IMR-90 (cell line): ENCODE data around the gene TAC4. TPM values are rescaled to one million over a fixed set of nuclear protein-coding genes. Genes with fewer than 3 reads are reported as not detected.

Experiments used
- ATAC-seq: fragments of 200-7000 bp; cut with Tn5 transposase; 2 replicates; pipeline ENCODE4 v1.9.1; 2020; ENCODE audit warnings: low read depth, mild to moderate bottlenecking, moderate library complexity
- BruUV-seq: library from RNA; stranded (reverse); fragments of 400-500 nt; replicated peaks from 2 replicates; lab custom pipeline; 2021; lab: Mats Ljungman, UMichigan
- CTCF ChIA-PET: fragments of 300-600 bp; formaldehyde crosslinking; extraction: SDS; loops from one replicate; lab custom pipeline; 2021; ENCODE audit warnings: antibody characterized with exemption; lab: Yijun Ruan, JAX
- POLR2A ChIA-PET: fragments of 300-600 bp; sonication (Branson Sonifier 250); formaldehyde crosslinking; loops from one replicate; lab custom pipeline; 2022; ENCODE audit warnings: antibody characterized with exemption; ENCODE audit not compliant: unreplicated experiment; lab: Charles Lee
- DNase-seq: peaks from one replicate; pipeline ENCODE4 v3.0.0; 2013
- H2AFZ ChIP-seq: replicated peaks from 2 replicates; pipeline ENCODE3; 2013; ENCODE audit warnings: low read length, mild to moderate bottlenecking; ENCODE audit not compliant: poor library complexity
- H2AK5ac ChIP-seq: 2 replicates; pipeline ENCODE4 v1.6.1; 2013; ENCODE audit warnings: low read depth, low read length, inconsistent platforms
- H2AK9ac ChIP-seq: replicated peaks from 2 replicates; pipeline ENCODE3; 2013; ENCODE audit warnings: mild to moderate bottlenecking, low read depth, low read length, moderate library complexity; ENCODE audit not compliant: poor library complexity
- H2BK120ac ChIP-seq: 2 replicates; pipeline ENCODE4 v1.6.1; 2013; ENCODE audit warnings: low read depth, low read length, inconsistent platforms
- H2BK15ac ChIP-seq: 3 replicates; pipeline ENCODE4 v1.6.1; 2013; ENCODE audit warnings: low read depth, low read length, inconsistent platforms
- H2BK20ac ChIP-seq: 2 replicates; pipeline ENCODE4 v1.6.1; 2013; ENCODE audit warnings: low read depth, mild to moderate bottlenecking, inconsistent platforms, low read length, moderate library complexity
- H2BK5ac ChIP-seq: 2 replicates; pipeline ENCODE4 v1.6.1; 2013; ENCODE audit warnings: mild to moderate bottlenecking, low read depth, low read length, inconsistent platforms; ENCODE audit not compliant: poor library complexity, severe bottlenecking
- H3K14ac ChIP-seq: replicated peaks from 2 replicates; pipeline ENCODE4 v1.6.1; 2013; ENCODE audit warnings: low read depth, low read length, inconsistent platforms
- H3K18ac ChIP-seq: 2 replicates; pipeline ENCODE4 v1.6.1; 2013; ENCODE audit warnings: low read depth, low read length, control low read depth
- H3K23ac ChIP-seq: 2 replicates; pipeline ENCODE4 v1.6.1; 2013; ENCODE audit warnings: low read depth, low read length, inconsistent platforms
- H3K27ac ChIP-seq: 2 replicates; pipeline ENCODE4 v1.5.1; 2013; ENCODE audit warnings: mild to moderate bottlenecking, control low read depth, low read length; ENCODE audit not compliant: insufficient read depth
- H3K27me3 ChIP-seq: 2 replicates; pipeline ENCODE4 v1.6.1; 2013; ENCODE audit warnings: low read length; ENCODE audit not compliant: control insufficient read depth, insufficient read depth
- H3K36me3 ChIP-seq: 2 replicates; pipeline ENCODE4 v1.6.1; 2013; ENCODE audit warnings: low read length, mixed read lengths; ENCODE audit not compliant: control insufficient read depth, insufficient read depth
- H3K4ac ChIP-seq: 2 replicates; pipeline ENCODE4 v1.6.1; 2013; ENCODE audit warnings: low read depth, low read length, inconsistent platforms
- H3K4me1 ChIP-seq: 2 replicates; pipeline ENCODE4 v1.6.1; 2013; ENCODE audit warnings: low read length, mixed read lengths; ENCODE audit not compliant: control insufficient read depth, insufficient read depth
- H3K4me2 ChIP-seq: 2 replicates; pipeline ENCODE4 v1.6.1; 2013; ENCODE audit warnings: low read depth, mild to moderate bottlenecking, control low read depth, low read length, moderate library complexity
- H3K4me3 ChIP-seq: 2 replicates; pipeline ENCODE4 v1.5.1; 2013; ENCODE audit warnings: low read depth, mild to moderate bottlenecking, control low read depth, low read length, moderate library complexity; ENCODE audit not compliant: insufficient read depth
- H3K56ac ChIP-seq: 2 replicates; pipeline ENCODE4 v1.6.1; 2013; ENCODE audit warnings: low read length, inconsistent platforms; ENCODE audit not compliant: insufficient read depth; ENCODE audit errors: extremely low read depth
- H3K79me1 ChIP-seq, 2 experiments: 2 replicates each; pipeline ENCODE4 v1.6.1; 2013; ENCODE audit warnings: low read length in 2 of 2, inconsistent platforms in 1 of 2, low read depth in 1 of 2
- H3K9ac ChIP-seq: 2 replicates; pipeline ENCODE4 v1.6.1; 2013; ENCODE audit warnings: low read depth, low read length, control low read depth
- H3K9me1 ChIP-seq: 2 replicates; pipeline ENCODE4 v1.6.1; 2013; ENCODE audit warnings: low read length, inconsistent platforms; ENCODE audit not compliant: insufficient read depth
- H3K9me3 ChIP-seq: 2 replicates; pipeline ENCODE4 v1.6.1; 2013; ENCODE audit warnings: low read length; ENCODE audit not compliant: control insufficient read depth, insufficient read depth
- H4K20me1 ChIP-seq: 2 replicates; pipeline ENCODE4 v1.6.1; 2013; ENCODE audit warnings: low read length, inconsistent platforms; ENCODE audit not compliant: insufficient read depth
- H4K5ac ChIP-seq: 2 replicates; pipeline ENCODE4 v1.6.1; 2013; ENCODE audit warnings: mild to moderate bottlenecking, low read depth, low read length, control low read depth
- H4K8ac ChIP-seq, 2 experiments: 2 replicates each; pipeline ENCODE4 v1.6.1; 2013; ENCODE audit warnings: low read depth in 2 of 2, low read length in 2 of 2, control low read depth in 1 of 2, inconsistent platforms in 1 of 2
- H4K91ac ChIP-seq: 2 replicates; pipeline ENCODE4 v1.6.1; 2013; ENCODE audit warnings: low read depth, low read length, inconsistent platforms; ENCODE audit not compliant: insufficient read depth
- CHD1 ChIP-seq: IDR thresholded peaks from 2 replicates; pipeline ENCODE4 v1.6.1; 2012; ENCODE audit warnings: low read depth, low read length, improper control_type of control experiment
- ELK1 ChIP-seq: fragments of 150-350 bp; IDR thresholded peaks from 2 replicates; pipeline ENCODE4 v1.6.1; 2016; ENCODE audit warnings: low read depth, mild to moderate bottlenecking, low read length, moderate library complexity, borderline replicate concordance
- FOS ChIP-seq: fragments of 150-350 bp; IDR thresholded peaks from 2 replicates; pipeline ENCODE4 v1.6.1; 2016; ENCODE audit warnings: low read depth, low read length
- MAZ ChIP-seq: IDR thresholded peaks from 2 replicates; pipeline ENCODE4 v1.6.1; 2012; ENCODE audit warnings: low read depth, mild to moderate bottlenecking, low read length, improper control_type of control experiment, moderate library complexity, borderline replicate concordance
- POLR2A ChIP-seq: IDR thresholded peaks from 2 replicates; pipeline ENCODE4 v1.6.1; 2012; ENCODE audit warnings: mild to moderate bottlenecking, low read depth, low read length
- RCOR1 ChIP-seq: IDR thresholded peaks from 2 replicates; pipeline ENCODE4 v1.6.1; 2012; ENCODE audit warnings: mild to moderate bottlenecking, low read length, improper control_type of control experiment; ENCODE audit not compliant: insufficient replicate concordance
- RFX5 ChIP-seq: IDR thresholded peaks from 2 replicates; pipeline ENCODE4 v1.8.0; 2012; ENCODE audit warnings: low read depth, mild to moderate bottlenecking, low read length, moderate library complexity
- WGBS, 2 experiments: methylation state at CpG; one replicate each; pipeline versions ENCODE4 v1.1.5 to v1.1.7; 2013; ENCODE audit warnings: missing lambda C conversion rate in 2 of 2; ENCODE audit not compliant: insufficient read length in 1 of 2; ENCODE audit errors: extremely low coverage in 2 of 2; 5-methylcytosine and 5-hydroxymethylcytosine counted together
- dilution Hi-C: fragments of 300-500 bp; cut with HindIII; formaldehyde crosslinking; loops from one replicate; pipeline ENCODE4 v1.14.3; 2018; ENCODE audit warnings: low sequenced_read_pairs; ENCODE audit not compliant: unreplicated experiment
- in situ Hi-C: fragments of 300-500 bp; cut with MboI; formaldehyde crosslinking; loops from 3 replicates; pipeline ENCODE4 v1.14.3; 2019; ENCODE audit warnings: low sequenced_read_pairs, inconsistent platforms, mixed read lengths
- intact Hi-C: fragments of 100-400 bp; cut with micrococcal nuclease; formaldehyde crosslinking; loops from 2 replicates; pipeline ENCODE4 v1.10.0; 2022
- polyA plus RNA-seq, 3 experiments: library from polyadenylated mRNA; depleted of rRNA; stranded (reverse); fragments of >200 nt; gene quantifications; 2 replicates each; pipeline ENCODE4 v1.2.3, GENCODE V29; 2012; ENCODE audit warnings: low replicate concordance in 1 of 3
- total RNA-seq: library from RNA; depleted of rRNA; stranded (reverse); fragments of >200 nt; gene quantifications from 2 replicates; pipeline ENCODE4 v1.2.3, GENCODE V29; 2012

The TAC4 gene
- total and polyA plus RNA-seq, 2 of the 4 experiments (the other 2 are of a cell fraction): not detected

- TF ChIP-seq CHD1: no peak
- TF ChIP-seq MAZ: no peak
- TF ChIP-seq FOS: no peak
- no peak for TF ChIP-seq ELK1
- TF ChIP-seq RCOR1: no peak
- no peak for TF ChIP-seq RFX5
- no peak for TF ChIP-seq POLR2A
- ATAC-seq: no peak
- Histone ChIP-seq H3K27ac (no peak overlapping the region), H3K79me1 (peaks cover 28 to 63% of the 10 kb centered on the region in 2 experiments), H3K4me1 (0 out of 2 replicates have a peak, but pooled peaks cover 2% of the 10 kb centered on the region), H3K14ac (no peak overlapping the region), H2AFZ (no peak overlapping the region), H4K91ac (no peak overlapping the region), H3K9me3 (no peaks in the 10 kb centered on the region), H2BK15ac (no peak overlapping the region), H4K5ac (no peak overlapping the region), H2AK9ac (no peak overlapping the region), H3K27me3 (no peaks in the 10 kb centered on the region), H3K9me1 (peaks cover 5% of the 10 kb centered on the region), H3K9ac (no peak overlapping the region), H2BK20ac (no peak overlapping the region), H2BK120ac (no peak overlapping the region), H4K8ac (no peak overlapping the region), H3K4ac (no peak overlapping the region), H3K56ac (no peak overlapping the region), H3K36me3 (peaks cover 39% of the 10 kb centered on the region), H3K4me3 (no peak overlapping the region), H2BK5ac (no peak overlapping the region), H3K4me2 (no peak overlapping the region), H4K20me1 (peaks cover 33% of the 10 kb centered on the region; the same call in 1 of the 2 replicates), H3K18ac (no peak overlapping the region), H2AK5ac (no peak overlapping the region), H3K23ac (no peak overlapping the region)
- no TSS peak for BruUV-seq
- DNase-seq: no peak
- in situ Hi-C loops: no loop called here
- intact Hi-C loops: no loop called here
- ChIA-PET POLR2A (interaction anchor here (1.2 kb wide), 1 partner anchor 11 kb away, joined by 4 read pairs; no protein-coding TSS in a partner anchor), CTCF (interaction anchor here (1.8 kb wide), 1 partner anchor 13 kb away, joined by 5 read pairs; no protein-coding TSS in a partner anchor)
- 92% methylated on average over 2 of the region's 2 CpGs; no CpG with 5 or more reads in 1 of the 2 experiments for WGBS, 2 experiments
- dilution Hi-C loops: no loop called here
Measured at GRCh38 chr17:49798738-49799137, 49.1 kb downstream of the TAC4 start.
